ENCODE data around the gene ZNF432. TPM values are rescaled to one million over a fixed set of nuclear protein-coding genes. Genes with fewer than 3 reads are reported as not detected.
"Not testable (repeated sequence)": the region's sequence is repeated elsewhere in the genome, so short reads cannot be mapped to it uniquely, and the experiment has no call there.

Gene ZNF432
- total and polyA plus RNA-seq, 2 of the 13 experiments (the other 11 are each of a cell fraction or from before 2014, with no cell fraction given), result 4.1 to 8.7 TPM

DNA sequence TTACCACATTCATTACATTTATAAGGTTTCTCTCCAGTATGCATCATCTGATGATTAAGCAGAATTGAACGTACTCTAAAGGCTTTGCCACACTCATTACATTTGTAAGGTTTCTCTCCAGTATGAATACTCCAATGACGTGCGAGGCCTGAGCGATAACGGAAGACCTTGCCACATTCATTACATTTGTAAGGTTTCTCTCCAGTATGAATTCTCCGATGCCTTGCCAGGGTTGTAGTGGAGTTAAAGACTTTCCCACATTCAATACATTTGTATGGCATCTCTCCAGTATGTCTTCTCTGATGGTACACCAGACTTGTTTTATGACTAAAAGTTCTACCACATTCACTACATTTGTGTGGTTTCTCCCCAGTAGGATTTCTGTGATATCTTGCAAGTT is 16.8 kb upstream of the ZNF432 start (continued):
- TF ChIP-seq, protein P1, sequence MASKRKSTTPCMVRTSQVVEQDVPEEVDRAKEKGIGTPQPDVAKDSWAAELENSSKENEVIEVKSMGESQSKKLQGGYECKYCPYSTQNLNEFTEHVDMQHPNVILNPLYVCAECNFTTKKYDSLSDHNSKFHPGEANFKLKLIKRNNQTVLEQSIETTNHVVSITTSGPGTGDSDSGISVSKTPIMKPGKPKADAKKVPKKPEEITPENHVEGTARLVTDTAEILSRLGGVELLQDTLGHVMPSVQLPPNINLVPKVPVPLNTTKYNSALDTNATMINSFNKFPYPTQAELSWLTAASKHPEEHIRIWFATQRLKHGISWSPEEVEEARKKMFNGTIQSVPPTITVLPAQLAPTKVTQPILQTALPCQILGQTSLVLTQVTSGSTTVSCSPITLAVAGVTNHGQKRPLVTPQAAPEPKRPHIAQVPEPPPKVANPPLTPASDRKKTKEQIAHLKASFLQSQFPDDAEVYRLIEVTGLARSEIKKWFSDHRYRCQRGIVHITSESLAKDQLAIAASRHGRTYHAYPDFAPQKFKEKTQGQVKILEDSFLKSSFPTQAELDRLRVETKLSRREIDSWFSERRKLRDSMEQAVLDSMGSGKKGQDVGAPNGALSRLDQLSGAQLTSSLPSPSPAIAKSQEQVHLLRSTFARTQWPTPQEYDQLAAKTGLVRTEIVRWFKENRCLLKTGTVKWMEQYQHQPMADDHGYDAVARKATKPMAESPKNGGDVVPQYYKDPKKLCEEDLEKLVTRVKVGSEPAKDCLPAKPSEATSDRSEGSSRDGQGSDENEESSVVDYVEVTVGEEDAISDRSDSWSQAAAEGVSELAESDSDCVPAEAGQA (IDR thresholded peaks at IDR 0.05; ENCODE audit: low read depth), result no peak
- TF ChIP-seq, protein P1 (CRISPR knock-in tag; IDR thresholded peaks at IDR 0.05; ENCODE audit: borderline replicate concordance), result no peak

DNA sequence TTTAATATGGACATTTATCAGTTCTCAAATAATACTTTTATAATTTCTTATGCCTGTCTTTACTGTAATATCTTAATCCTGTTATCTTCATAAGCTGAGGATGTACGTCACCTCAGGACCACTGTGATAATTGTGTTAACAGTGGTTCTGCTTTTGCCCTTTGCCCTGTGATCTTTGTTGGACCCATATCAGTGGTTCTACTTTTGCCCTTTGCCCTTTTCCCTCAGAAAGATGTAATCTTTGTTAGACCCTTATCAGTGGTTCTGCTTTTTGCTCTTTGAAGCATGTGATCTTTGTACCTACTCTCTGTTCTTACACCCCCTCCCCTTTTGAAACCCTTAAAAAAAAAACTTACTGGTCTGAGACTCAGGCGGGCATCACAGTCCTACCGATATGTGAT is 7.8 kb upstream of the ZNF432 start:
- H3K27ac ChIP-seq (ENCODE audit: extremely low read length, insufficient read depth, low read length); H4K20me1 ChIP-seq (ENCODE audit: insufficient read depth, low read length); H3K79me2 ChIP-seq (ENCODE audit: insufficient read depth, low read length); H3K27me3 ChIP-seq (ENCODE audit: control insufficient read depth in 1 of 2, insufficient read depth in 2 of 2, low read length in 2 of 2); H3K36me3 ChIP-seq (replicated peaks in 1 of 2; ENCODE audit: control insufficient read depth in 1 of 2, insufficient read depth in 2 of 2, low read length in 2 of 2); in situ Hi-C loops (cut with HindIII; ENCODE audit: extremely low pct_ligation_motif_present, low pct_unique_long_range_greater_than_20kb); FAIRE-seq; H2AFZ ChIP-seq (ENCODE audit: low read length); intact Hi-C loops (cut with micrococcal nuclease; ENCODE audit: unreplicated experiment); POLR2A ChIA-PET; ATAC-seq; CTCF ChIA-PET (ENCODE audit: low intra/inter-chr PET ratio, low total read pairs); H3K4me3 ChIP-seq (replicated peaks in 1 of 3; ENCODE audit: insufficient read depth in 1 of 3, low read depth in 2 of 3, low read length in 3 of 3); H3K4me2 ChIP-seq (ENCODE audit: low read depth, low read length); H3K9ac ChIP-seq (ENCODE audit: insufficient read depth, low read depth, low read length); BruUV-seq (replicated peaks); TF ChIP-seq NR2F6 (CRISPR knock-in tag; IDR thresholded peaks at IDR 0.05); HNF4G (CRISPR knock-in tag; IDR thresholded peaks at IDR 0.05; ENCODE audit: borderline replicate concordance, low read depth): not testable (repeated sequence)
- peaks cover 11% of the 10 kb centered on the region for H3K4me1 ChIP-seq (ENCODE audit: insufficient read depth, low read length)
- WGBS (ENCODE audit: low lambda C conversion rate), result 51% methylated on average over 3 of the region's 3 CpGs
- TF ChIP-seq NR2F6 (IDR thresholded peaks at IDR 0.05), result peak; percentile 37; the same call in 1 of the 2 replicates
- TF ChIP-seq HNF4G (IDR thresholded peaks at IDR 0.05; ENCODE audit: borderline replicate concordance, low read depth, low read length), result 0 out of 2 replicates have a peak, but pooled peaks have one; percentile 16
- TF ChIP-seq NR2C2 (CRISPR knock-in tag; IDR thresholded peaks at IDR 0.05; ENCODE audit: borderline replicate concordance), result peak; percentile 71
- TF ChIP-seq HNF4A (CRISPR knock-in tag; IDR thresholded peaks at IDR 0.05), result peak; percentile 72
- TF ChIP-seq SETDB1 (CRISPR knock-in tag; IDR thresholded peaks at IDR 0.05; ENCODE audit: borderline replicate concordance), result 0 out of 2 replicates have a peak, but pooled peaks have one; percentile 41
- TF ChIP-seq, protein P2, sequence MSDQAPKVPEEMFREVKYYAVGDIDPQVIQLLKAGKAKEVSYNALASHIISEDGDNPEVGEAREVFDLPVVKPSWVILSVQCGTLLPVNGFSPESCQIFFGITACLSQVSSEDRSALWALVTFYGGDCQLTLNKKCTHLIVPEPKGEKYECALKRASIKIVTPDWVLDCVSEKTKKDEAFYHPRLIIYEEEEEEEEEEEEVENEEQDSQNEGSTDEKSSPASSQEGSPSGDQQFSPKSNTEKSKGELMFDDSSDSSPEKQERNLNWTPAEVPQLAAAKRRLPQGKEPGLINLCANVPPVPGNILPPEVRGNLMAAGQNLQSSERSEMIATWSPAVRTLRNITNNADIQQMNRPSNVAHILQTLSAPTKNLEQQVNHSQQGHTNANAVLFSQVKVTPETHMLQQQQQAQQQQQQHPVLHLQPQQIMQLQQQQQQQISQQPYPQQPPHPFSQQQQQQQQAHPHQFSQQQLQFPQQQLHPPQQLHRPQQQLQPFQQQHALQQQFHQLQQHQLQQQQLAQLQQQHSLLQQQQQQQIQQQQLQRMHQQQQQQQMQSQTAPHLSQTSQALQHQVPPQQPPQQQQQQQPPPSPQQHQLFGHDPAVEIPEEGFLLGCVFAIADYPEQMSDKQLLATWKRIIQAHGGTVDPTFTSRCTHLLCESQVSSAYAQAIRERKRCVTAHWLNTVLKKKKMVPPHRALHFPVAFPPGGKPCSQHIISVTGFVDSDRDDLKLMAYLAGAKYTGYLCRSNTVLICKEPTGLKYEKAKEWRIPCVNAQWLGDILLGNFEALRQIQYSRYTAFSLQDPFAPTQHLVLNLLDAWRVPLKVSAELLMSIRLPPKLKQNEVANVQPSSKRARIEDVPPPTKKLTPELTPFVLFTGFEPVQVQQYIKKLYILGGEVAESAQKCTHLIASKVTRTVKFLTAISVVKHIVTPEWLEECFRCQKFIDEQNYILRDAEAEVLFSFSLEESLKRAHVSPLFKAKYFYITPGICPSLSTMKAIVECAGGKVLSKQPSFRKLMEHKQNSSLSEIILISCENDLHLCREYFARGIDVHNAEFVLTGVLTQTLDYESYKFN (CRISPR knock-in tag; conservative IDR thresholded peaks at IDR 0.05), result peak; percentile 38
- TF ChIP-seq TCF7 (IDR thresholded peaks at IDR 0.05; ENCODE audit: low read depth), result peak; percentile 21; the same call in 1 of the 2 replicates
- peak; percentile 42; the same call in 1 of the 2 replicates for TF ChIP-seq NCOR1 (IDR thresholded peaks at IDR 0.05; ENCODE audit: borderline replicate concordance, low read length)
- TF ChIP-seq, protein P3, sequence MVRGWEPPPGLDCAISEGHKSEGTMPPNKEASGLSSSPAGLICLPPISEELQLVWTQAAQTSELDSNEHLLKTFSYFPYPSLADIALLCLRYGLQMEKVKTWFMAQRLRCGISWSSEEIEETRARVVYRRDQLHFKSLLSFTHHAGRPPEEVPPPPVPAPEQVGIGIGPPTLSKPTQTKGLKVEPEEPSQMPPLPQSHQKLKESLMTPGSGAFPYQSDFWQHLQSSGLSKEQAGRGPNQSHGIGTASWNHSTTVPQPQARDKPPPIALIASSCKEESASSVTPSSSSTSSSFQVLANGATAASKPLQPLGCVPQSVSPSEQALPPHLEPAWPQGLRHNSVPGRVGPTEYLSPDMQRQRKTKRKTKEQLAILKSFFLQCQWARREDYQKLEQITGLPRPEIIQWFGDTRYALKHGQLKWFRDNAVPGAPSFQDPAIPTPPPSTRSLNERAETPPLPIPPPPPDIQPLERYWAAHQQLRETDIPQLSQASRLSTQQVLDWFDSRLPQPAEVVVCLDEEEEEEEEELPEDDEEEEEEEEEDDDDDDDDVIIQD (CRISPR knock-in tag; IDR thresholded peaks at IDR 0.05; ENCODE audit: low read depth), result peak; percentile 49; the same call in 1 of the 2 replicates
- peak; percentile 30 for DNase-seq (ENCODE audit: low spot score)
- H3K9me3 ChIP-seq (ENCODE audit: low read length), result peaks cover 51% of the 10 kb centered on the region
